Adrenal gland (tissue), 5 donors: ENCODE results near the gene CEP72.

Source experiments
- CTCF ChIP-seq, 6 experiments: fragments of 450-650 bp in 4 of 6; fragments of 200-600 bp in 2 of 6; sonication (generic) in 1 of 6; IDR thresholded peaks; 1 replicate in 5 of 6; 2 replicates in 1 of 6; pipeline versions ENCODE4 v1.5.1 to v1.8.0; 2016 to 2021; ENCODE audit warnings: antibody characterized with exemption in 6 of 6, mild to moderate bottlenecking in 2 of 6, moderate library complexity in 1 of 6
- POLR2A ChIP-seq, 2 donors: fragments of 450-650 bp; IDR thresholded peaks; one replicate each; pipeline ENCODE4 v1.6.1; 2017; ENCODE audit warnings: antibody characterized with exemption in 2 of 2, mild to moderate bottlenecking in 2 of 2, moderate library complexity in 1 of 2
- donor health status: DM: no; HTN: no; CAD: no.

- no peak for TF ChIP-seq CTCF (IDR thresholded peaks at IDR 0.05)
- no peak for TF ChIP-seq POLR2A (IDR thresholded peaks at IDR 0.05)
Measured at GRCh38 chr5:577800-578199, 34.3 kb upstream of the CEP72 start.
